HG02852 (cell line): ENCODE data around the gene MRTFA.
"Not testable (repeated sequence)": the region's sequence is repeated elsewhere in the genome, so short reads cannot be mapped to it uniquely, and the experiment has no call there.

Source experiments
- ATAC-seq: cut with Tn5 transposase; IDR thresholded peaks from one replicate; pipeline ENCODE4 v1.9.1; 2021; ENCODE audit warnings: mild to moderate bottlenecking, moderate library complexity; ENCODE audit not compliant: unreplicated experiment

The MRTFA gene

GRCh38 chr22:40525250-40525884 lies 111.2 kb downstream of the MRTFA start:
- no peak for ATAC-seq

- ATAC-seq: no peak
Measured at GRCh38 chr22:40524392-40525249, 111.9 kb downstream of the MRTFA start.

- no peak for ATAC-seq
Measured at GRCh38 chr22:40522141-40522540, 114.4 kb downstream of the MRTFA start.

GRCh38 chr22:40521046-40521445 lies 115.5 kb downstream of the MRTFA start:
- no peak for ATAC-seq

- no peak for ATAC-seq
Measured at GRCh38 chr22:40520562-40520961, 116.0 kb downstream of the MRTFA start.

- ATAC-seq: no peak
Measured at GRCh38 chr22:40519948-40520331, 116.6 kb downstream of the MRTFA start.

GRCh38 chr22:40519284-40519947 lies 117.1 kb downstream of the MRTFA start:
- no peak for ATAC-seq

- ATAC-seq: no peak
Measured at GRCh38 chr22:40518840-40519239, 117.7 kb downstream of the MRTFA start.

- ATAC-seq: no peak
Measured at GRCh38 chr22:40517631-40518030, 118.9 kb downstream of the MRTFA start.

GRCh38 chr22:40516416-40516815 lies 120.1 kb downstream of the MRTFA start:
- ATAC-seq: no peak

- no peak for ATAC-seq
Measured at GRCh38 chr22:40512426-40513136, 123.9 kb downstream of the MRTFA start.

- no peak for ATAC-seq
Measured at GRCh38 chr22:40511604-40512003, 124.9 kb downstream of the MRTFA start.

- ATAC-seq: no peak
Measured at GRCh38 chr22:40510631-40511364, 125.7 kb downstream of the MRTFA start.

GRCh38 chr22:40509401-40510134 lies 127.0 kb downstream of the MRTFA start:
- no peak for ATAC-seq

GRCh38 chr22:40508046-40508445 lies 128.5 kb downstream of the MRTFA start:
- not testable (repeated sequence) for ATAC-seq

- no peak for ATAC-seq
Measured at GRCh38 chr22:40507491-40507890, 129.0 kb downstream of the MRTFA start.

GRCh38 chr22:40506762-40507161 lies 129.8 kb downstream of the MRTFA start:
- no peak for ATAC-seq

GRCh38 chr22:40504285-40505249 lies 132.0 kb downstream of the MRTFA start:
- no peak for ATAC-seq

- ATAC-seq: no peak
Measured at GRCh38 chr22:40502919-40503318, 133.6 kb downstream of the MRTFA start.
